MG63 (cell line): ENCODE measurements around the gene IFT74. TPM values are rescaled to one million over a fixed set of nuclear protein-coding genes. Genes with fewer than 3 reads are reported as not detected.

ENCODE experiments used
- DNase-seq: peaks from one replicate; pipeline ENCODE4 v3.0.0-alpha.2; 2020
- H3K27me3 ChIP-seq: fragments of 250-450 bp; sonication (Bioruptor Pico); 2 replicates; pipeline ENCODE4 v1.5.1; 2020; ENCODE audit warnings: mild to moderate bottlenecking, moderate library complexity
- H3K36me3 ChIP-seq: fragments of 250-450 bp; sonication (Bioruptor Pico); 2 replicates; pipeline ENCODE4 v1.5.1; 2020; ENCODE audit warnings: mild to moderate bottlenecking, moderate library complexity
- H3K4me3 ChIP-seq: fragments of 250-450 bp; sonication (Bioruptor Pico); 2 replicates; pipeline ENCODE4 v1.5.1; 2020; ENCODE audit warnings: mild to moderate bottlenecking, moderate library complexity
- H3K9me3 ChIP-seq: fragments of 250-450 bp; sonication (Bioruptor Pico); 2 replicates; pipeline ENCODE4 v1.5.1; 2020; ENCODE audit warnings: mild to moderate bottlenecking, moderate library complexity
- total RNA-seq: library from RNA; depleted of rRNA; stranded (reverse); fragments of >200 nt; shearing (Covaris generic); gene quantifications from 2 replicates; pipeline ENCODE4 v1.2.3, GENCODE V29; 2014; ENCODE audit warnings: low replicate concordance; rRNA removed

IFT74 gene
- total RNA-seq: 10.6 and 12.6 TPM in 2 replicates

GRCh38 chr9:26955921-26956859 lies at the start of gene IFT74:
Gene IFT74, plus strand, starts transcription at chr9:26956412. Its CDS starts 5,556 bp downstream, at chr9:26961968.
- Histone ChIP-seq H3K36me3 (no peaks in the 10 kb centered on the region), H3K9me3 (no peaks in the 10 kb centered on the region), H3K4me3 (peak within 1 kb of the TSS; percentile 61), H3K27me3 (no peaks in the 10 kb centered on the region)
- DNase-seq: peak; percentile 97

DNA sequence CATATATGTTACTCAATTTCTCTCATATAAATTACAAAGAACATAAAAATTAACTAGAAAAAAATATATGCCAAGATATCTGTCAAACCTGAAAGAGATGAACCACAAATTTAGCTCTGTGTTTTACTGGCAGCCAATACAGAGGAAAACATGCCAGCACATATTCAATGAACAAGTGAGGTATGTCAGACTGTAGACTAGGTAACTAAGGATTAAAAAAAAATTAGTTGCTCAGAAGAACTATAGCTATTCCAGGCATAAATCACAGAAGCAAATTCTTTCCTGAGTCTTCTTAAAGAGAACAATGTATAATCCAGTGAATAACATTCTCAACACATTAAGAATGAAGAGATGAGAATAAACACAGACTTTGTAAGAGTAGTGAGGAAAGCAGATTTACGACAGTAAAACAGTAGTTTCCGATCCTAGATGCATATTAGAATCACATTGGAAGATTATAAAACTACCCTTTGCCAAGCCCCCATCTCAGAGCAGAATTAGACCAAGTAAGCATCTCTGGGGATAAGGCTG lies 43.0 kb upstream of the IFT74 start:
- Histone ChIP-seq H3K27me3 (no peaks in the 10 kb centered on the region), H3K4me3 (no peak overlapping the region), H3K9me3 (no peaks in the 10 kb centered on the region), H3K36me3 (peaks cover 20% of the 10 kb centered on the region)
- no peak for DNase-seq

GRCh38 chr9:26919698-26920097 lies 36.5 kb upstream of the IFT74 start:
- Histone ChIP-seq H3K36me3 (peaks cover 42% of the 10 kb centered on the region), H3K27me3 (no peaks in the 10 kb centered on the region), H3K9me3 (no peaks in the 10 kb centered on the region), H3K4me3 (no peak overlapping the region)
- no peak for DNase-seq

DNA sequence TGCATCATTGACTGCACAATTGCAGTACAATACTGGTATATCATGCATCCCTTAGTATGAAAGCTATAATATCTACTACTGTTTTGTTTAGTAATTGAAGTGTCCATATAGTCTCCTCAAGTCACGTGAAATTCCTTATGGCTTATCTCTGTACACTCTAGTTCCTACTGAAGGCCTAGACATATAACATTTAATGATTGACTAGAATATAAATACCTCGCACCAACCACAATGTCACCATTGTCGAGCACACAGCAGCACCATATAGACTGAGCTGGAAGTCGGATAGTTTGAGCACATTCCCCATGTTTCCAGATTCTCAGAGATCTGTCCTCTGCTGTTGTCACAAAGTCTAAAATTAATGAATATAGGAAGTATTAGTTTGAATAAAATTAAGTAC lies 30.6 kb upstream of the IFT74 start:
- no peak for DNase-seq
- H3K36me3 ChIP-seq: peaks cover 52% of the 10 kb centered on the region
- H3K4me3 ChIP-seq: no peak overlapping the region
- H3K9me3 ChIP-seq: no peaks in the 10 kb centered on the region
- H3K27me3 ChIP-seq: no peaks in the 10 kb centered on the region

- peaks cover 36% of the 10 kb centered on the region for H3K36me3 ChIP-seq
- H3K9me3 ChIP-seq: no peaks in the 10 kb centered on the region
- no peak for DNase-seq
- H3K4me3 ChIP-seq: no peak overlapping the region
- H3K27me3 ChIP-seq: no peaks in the 10 kb centered on the region
Observed at GRCh38 chr9:26928902-26929495, 27.2 kb upstream of the IFT74 start.

DNA sequence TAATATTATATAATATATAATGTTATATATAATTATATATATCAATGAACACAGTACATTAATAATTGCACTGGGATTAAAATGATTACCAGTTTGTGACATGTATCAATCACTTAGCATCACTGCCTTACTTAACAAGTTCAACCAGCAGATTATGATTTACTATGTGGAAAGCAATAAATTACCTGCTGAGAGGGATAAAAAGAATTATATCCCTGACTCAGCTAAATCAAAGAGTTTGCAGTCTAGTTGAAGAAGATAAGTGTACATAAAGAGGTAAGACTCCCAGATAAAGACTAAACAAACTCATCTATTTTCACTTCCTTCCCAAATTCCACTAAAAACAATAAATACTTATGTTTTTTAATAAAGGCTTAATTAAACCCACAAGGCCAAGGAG lies 20.4 kb upstream of the IFT74 start:
- DNase-seq: no peak
- Histone ChIP-seq H3K36me3 (peaks cover 22% of the 10 kb centered on the region), H3K9me3 (peaks cover 4% of the 10 kb centered on the region; the same call in 1 of the 2 replicates)

DNA sequence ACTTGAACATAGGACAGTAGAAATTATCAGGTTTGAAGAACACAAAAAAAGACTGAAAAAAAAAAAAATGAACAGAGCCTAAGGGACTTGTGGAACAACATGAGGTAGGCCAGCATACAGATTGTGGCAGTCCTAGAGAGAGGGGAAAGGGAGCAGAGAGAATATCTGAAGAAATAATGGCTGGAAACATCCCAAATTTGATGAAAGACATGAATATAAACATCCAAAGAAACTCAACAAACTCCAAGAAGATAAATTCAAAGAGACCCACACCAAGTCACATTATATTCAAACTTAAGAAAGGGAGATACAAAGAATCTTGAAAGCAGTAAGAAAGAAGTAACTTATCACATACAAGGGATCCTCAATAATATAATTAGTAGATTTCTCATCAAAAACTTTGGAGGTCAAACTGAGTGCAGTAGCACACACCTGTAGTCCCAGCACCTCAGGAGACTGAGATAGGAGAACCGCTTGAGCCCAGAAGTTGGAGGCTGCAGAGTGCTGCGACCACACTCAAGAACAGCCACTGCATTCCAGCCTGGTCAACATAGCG lies 18.3 kb upstream of the IFT74 start:
- peaks cover 18% of the 10 kb centered on the region for H3K36me3 ChIP-seq
- H3K9me3 ChIP-seq: peaks cover 4% of the 10 kb centered on the region; the same call in 1 of the 2 replicates
- no peaks in the 10 kb centered on the region for H3K27me3 ChIP-seq
- H3K4me3 ChIP-seq: no peak overlapping the region
- DNase-seq: no peak

More for the DNA sequence above, 20.4 kb upstream of the IFT74 start:
- H3K27me3 ChIP-seq: no peaks in the 10 kb centered on the region
- H3K4me3 ChIP-seq: no peak overlapping the region

DNA sequence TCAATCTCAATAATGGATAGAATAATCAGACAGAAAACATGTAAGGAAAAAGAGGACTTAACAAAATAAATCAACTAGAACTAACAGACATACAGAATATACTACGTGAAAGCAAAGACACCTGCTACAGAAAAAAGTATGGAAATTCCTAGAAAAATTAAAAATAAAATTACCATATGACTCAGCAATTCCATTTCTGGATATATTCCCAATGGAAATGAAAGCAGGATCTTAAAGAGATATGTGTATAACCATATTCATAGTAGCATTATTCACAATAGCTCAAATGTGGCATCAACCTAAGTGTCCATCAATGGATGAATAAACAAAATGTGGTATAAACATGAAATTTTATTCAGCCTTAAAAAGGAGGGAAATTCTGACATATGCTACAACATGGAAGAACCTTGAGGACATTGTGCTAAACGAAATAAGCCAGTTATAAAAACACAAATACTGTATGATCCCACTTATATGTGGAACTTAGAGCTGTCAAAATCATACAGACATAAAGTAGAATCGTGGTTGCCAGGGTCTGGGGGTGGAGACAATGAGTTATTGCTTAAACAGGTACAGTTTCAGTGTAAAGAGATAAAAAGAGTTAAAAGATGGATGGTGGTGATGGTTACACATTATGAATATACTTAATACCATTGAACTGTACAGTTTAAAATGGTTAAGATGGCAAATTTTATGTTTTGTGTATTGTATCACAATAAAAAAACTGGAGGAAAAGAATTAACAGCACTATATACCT lies 16.1 kb upstream of the IFT74 start:
- Histone ChIP-seq H3K4me3 (no peak overlapping the region), H3K36me3 (peaks cover 27% of the 10 kb centered on the region), H3K9me3 (peaks cover 4% of the 10 kb centered on the region; the same call in 1 of the 2 replicates), H3K27me3 (no peaks in the 10 kb centered on the region)
- no peak for DNase-seq

DNA sequence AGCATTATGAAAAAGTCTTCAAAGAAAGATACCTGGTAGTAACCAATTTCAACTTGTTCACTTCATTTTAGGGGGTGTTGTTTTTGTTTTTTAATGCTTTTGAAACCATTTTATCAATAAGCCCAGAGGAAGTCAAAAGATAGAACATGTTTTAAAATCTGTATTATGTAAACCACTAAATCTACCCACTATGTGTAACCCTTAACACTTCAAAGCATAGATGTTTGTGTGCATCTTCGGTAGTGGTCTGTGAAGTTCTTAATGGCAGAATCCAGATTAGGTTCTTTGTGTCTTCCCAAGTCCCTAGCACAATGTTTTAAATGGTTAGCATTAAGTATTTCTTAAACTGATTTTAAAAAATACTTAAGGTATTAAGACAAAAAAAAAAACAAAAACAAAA lies 15.4 kb upstream of the IFT74 start:
- DNase-seq: no peak
- Histone ChIP-seq H3K27me3 (no peaks in the 10 kb centered on the region), H3K9me3 (peaks cover 4% of the 10 kb centered on the region; the same call in 1 of the 2 replicates), H3K4me3 (no peak overlapping the region), H3K36me3 (peaks cover 24% of the 10 kb centered on the region)

- DNase-seq: no peak
- Histone ChIP-seq H3K9me3 (no peaks in the 10 kb centered on the region; the same call in 1 of the 2 replicates), H3K27me3 (no peaks in the 10 kb centered on the region), H3K36me3 (peaks cover 9% of the 10 kb centered on the region), H3K4me3 (peak overlapping the region; percentile 95)
Observed at GRCh38 chr9:26945591-26945990, 10.6 kb upstream of the IFT74 start.

GRCh38 chr9:26946753-26947727 lies 9.2 kb upstream of the IFT74 start, which contains the start of gene PLAA:
Gene PLAA, minus strand, starts transcription at chr9:26947242. Its CDS starts 197 bp downstream, at chr9:26947045.
- Histone ChIP-seq H3K4me3 (peak within 1 kb of the TSS; percentile 95), H3K36me3 (peaks cover 9% of the 10 kb centered on the region), H3K27me3 (no peaks in the 10 kb centered on the region), H3K9me3 (no peaks in the 10 kb centered on the region; the same call in 1 of the 2 replicates)
- DNase-seq: peak; percentile 89

DNA sequence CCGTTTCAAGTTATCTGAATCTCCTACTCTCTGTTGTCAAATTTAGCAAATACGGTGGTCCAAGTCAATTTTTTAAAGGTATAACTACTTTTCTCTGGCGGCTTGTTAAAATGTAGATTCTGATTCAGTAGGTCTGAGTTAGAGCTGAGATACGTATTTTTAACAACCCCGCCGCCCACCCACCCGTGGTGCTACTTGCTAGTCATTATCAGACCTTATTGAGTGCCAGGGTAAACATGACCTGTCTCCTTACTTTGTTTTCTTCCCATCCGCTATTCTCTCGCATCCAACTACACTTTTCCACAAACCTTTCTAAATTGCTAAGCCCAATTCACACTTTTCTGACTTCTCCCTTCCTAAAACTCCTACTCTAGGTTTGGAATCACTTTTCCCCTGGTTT lies 8.5 kb upstream of the IFT74 start:
- peak overlapping the region; percentile 95 for H3K4me3 ChIP-seq
- DNase-seq: peak; percentile 13

GRCh38 chr9:26949637-26950069 lies 6.6 kb upstream of the IFT74 start:
- DNase-seq: no peak
- Histone ChIP-seq H3K4me3 (no peak overlapping the region), H3K9me3 (no peaks in the 10 kb centered on the region; the same call in 1 of the 2 replicates), H3K36me3 (no peaks in the 10 kb centered on the region; the same call in 1 of the 2 replicates), H3K27me3 (no peaks in the 10 kb centered on the region)

More for the DNA sequence above, 8.5 kb upstream of the IFT74 start:
- Histone ChIP-seq H3K36me3 (peaks cover 9% of the 10 kb centered on the region), H3K9me3 (no peaks in the 10 kb centered on the region; the same call in 1 of the 2 replicates), H3K27me3 (no peaks in the 10 kb centered on the region)

DNA sequence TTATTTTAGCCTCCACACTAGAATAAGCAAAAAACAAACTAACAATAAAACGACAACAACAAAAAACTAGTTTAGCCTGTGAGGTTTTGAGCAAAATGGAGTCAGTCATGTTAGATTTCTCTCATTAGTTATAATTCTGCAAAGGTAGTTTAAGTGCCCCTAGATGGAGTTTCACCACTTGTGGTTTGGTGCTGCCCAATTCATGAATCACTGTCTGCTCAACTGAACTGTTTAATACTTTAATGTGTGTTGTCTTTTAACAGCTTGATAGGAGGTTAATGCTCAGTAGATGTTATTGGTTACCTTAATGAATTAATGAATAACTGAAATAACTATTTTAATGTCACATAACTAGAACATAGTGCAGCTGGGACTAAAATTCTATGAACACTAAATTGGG lies 5.7 kb upstream of the IFT74 start:
- DNase-seq: no peak
- Histone ChIP-seq H3K36me3 (no peaks in the 10 kb centered on the region), H3K27me3 (no peaks in the 10 kb centered on the region), H3K4me3 (no peak overlapping the region), H3K9me3 (no peaks in the 10 kb centered on the region; the same call in 1 of the 2 replicates)

- no peak for DNase-seq
- Histone ChIP-seq H3K9me3 (no peaks in the 10 kb centered on the region; the same call in 1 of the 2 replicates), H3K27me3 (no peaks in the 10 kb centered on the region), H3K4me3 (no peak overlapping the region), H3K36me3 (no peaks in the 10 kb centered on the region)
Observed at GRCh38 chr9:26951794-26952193, 4.4 kb upstream of the IFT74 start.
